IPS-11a (cell line): ENCODE results near the gene MTHFR.

Experiments used
- H3K4me3 ChIP-seq: one replicate; pipeline ENCODE4 v1.5.1; 2013; ENCODE audit warnings: low read depth, low read length, control low read depth

MTHFR gene

GRCh38 chr1:11799099-11799498, 6.7 kb downstream of the MTHFR start:
- no peak overlapping the region for H3K4me3 ChIP-seq

DNA sequence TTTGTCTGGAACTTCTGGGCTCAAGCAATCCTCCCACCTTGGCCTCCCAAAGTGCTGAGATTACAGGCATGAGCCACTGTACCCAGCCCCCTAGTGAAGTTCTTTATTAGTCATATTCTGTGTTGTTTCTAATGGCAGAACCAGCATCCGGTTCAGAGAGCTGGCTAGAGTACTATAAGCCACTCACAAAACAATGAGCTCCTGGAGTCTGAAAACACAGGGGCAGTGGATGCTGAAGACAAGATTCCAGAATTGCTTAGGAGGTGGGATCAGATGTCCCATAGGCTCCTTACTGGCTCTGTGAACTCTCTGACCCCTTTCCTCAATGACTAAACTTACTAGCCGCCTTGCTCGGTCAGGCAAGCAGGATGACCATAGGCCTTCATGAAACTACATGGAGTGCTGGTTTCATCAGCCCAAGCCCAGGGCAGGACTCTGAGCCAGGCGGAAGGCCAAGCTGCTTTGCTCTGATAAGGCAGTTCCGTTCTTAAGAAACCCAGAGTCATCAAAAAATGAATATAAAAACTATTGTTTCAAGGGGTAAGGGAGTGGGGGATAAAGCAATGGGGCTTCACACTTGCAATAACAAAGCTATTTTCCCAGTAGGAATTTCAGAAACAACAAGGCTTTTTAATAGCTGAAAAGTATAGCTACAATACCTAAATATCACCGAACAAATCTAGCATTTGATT, 8.1 kb downstream of the MTHFR start:
- no peak overlapping the region for H3K4me3 ChIP-seq

DNA sequence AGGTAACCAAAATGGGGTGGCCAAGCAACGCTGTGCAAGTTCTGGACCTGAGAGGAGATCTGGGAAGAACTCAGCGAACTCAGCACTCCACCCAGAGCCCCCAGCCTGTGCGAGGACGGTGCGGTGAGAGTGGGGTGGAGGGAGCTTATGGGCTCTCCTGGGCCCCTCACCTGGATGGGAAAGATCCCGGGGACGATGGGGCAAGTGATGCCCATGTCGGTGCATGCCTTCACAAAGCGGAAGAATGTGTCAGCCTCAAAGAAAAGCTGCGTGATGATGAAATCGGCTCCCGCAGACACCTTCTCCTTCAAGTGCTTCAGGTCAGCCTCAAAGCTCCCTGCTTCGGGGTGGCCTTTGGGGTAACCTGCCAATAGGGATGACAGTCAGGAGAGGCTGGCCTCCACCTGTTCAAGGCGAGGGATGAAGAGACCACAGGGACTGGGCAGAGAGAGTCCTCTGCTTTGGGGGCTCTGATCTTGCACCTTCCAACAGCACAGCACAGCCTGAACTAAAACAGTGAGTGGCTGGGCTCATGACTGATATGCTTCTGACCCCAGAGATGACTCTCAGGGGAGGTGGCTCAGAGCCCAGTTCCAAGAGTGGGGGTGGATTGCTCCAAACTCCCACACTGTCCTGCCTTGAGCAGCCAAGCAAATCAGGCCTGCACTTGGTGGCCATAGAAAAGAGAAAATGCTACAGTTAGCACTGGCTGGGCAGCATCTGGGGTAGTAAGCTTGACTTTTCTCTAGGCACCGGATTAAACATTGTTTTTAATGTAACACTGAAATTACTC, 9.5 kb downstream of the MTHFR start:
- no peak overlapping the region for H3K4me3 ChIP-seq

- no peak overlapping the region for H3K4me3 ChIP-seq
Measured at GRCh38 chr1:11795238-11795890, 10.4 kb downstream of the MTHFR start.

DNA sequence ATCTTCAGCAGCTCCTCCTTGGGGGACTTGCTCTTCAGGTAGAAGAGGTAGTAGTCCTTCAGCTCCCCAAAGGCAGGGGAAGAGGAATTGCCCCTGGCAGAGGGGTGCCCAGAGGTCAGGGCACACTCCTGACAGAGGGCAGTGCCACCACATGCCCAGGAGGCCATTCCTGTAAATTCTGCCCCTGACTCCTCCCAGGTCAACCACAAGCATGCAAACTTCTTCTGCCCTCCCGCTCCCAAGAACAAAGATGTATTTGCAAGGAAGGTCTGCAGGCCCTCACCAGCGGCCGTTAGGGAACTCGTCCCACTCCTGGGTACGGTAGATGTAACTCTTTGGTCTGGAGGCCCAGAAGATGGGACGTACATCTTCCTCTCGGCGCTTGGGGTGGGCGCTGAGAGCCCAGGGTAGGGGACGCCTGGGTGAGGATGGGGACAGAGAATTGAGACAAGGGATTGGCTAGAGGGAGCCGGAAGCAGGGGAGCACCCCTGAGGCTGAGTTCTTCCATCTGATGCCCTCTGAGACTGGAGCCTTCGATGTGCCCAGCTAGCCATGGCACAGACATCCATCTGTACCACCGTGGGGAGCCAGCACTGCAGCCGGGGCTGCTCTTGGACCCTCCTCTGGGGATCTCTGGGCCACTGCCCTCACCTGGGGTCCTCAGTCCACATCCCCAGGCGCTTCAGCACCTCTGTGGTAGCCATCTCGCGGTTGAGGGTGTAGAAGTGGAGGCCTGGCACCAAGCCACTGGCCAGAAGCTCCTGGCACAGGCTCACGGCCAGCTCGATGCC, 11.1 kb downstream of the MTHFR start:
- no peak overlapping the region for H3K4me3 ChIP-seq

- H3K4me3 ChIP-seq: no peak overlapping the region
Measured at GRCh38 chr1:11793819-11794218, 11.9 kb downstream of the MTHFR start.

- H3K4me3 ChIP-seq: no peak overlapping the region
Measured at GRCh38 chr1:11792106-11792505, 13.7 kb downstream of the MTHFR start.

DNA sequence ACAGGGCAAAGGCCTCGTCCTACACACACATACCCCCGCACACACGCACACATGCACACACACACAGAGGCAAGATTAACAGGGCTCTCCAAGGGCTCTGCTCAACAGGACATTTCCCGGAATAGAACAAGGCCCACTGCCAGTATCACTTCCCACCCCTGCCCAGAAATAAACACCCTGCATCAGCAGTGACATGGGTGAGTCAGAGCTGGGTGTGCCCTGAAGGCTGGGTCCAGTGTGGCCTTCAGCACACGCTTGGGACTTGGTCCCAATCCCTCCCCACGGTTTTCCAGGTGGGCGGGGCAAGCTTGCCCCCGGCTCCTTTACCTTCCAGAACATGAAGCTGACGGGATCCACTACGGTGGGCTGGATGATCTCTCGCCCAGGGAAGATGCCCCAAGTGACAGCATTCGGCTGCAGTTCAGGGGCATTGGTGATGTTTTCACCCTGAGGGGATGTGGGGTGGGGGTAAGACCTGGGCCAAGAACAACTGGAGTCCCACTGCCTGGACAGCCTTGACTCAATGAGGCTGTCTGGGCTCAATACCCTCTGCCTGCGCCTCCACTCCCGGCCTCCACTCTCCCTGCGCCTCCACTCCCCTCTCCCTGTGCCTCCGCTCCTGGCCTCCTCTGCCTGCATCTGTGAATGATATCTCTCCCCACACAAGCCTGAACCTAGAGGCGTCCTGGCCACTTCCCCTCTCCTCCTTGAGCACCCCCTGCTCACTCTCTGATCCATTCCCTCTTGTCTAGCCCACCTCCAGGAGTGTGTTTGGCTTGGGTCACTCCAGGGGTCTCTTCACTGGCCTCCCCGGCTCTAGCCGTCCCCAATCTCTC, 14.7 kb downstream of the MTHFR start:
- no peak overlapping the region for H3K4me3 ChIP-seq

DNA sequence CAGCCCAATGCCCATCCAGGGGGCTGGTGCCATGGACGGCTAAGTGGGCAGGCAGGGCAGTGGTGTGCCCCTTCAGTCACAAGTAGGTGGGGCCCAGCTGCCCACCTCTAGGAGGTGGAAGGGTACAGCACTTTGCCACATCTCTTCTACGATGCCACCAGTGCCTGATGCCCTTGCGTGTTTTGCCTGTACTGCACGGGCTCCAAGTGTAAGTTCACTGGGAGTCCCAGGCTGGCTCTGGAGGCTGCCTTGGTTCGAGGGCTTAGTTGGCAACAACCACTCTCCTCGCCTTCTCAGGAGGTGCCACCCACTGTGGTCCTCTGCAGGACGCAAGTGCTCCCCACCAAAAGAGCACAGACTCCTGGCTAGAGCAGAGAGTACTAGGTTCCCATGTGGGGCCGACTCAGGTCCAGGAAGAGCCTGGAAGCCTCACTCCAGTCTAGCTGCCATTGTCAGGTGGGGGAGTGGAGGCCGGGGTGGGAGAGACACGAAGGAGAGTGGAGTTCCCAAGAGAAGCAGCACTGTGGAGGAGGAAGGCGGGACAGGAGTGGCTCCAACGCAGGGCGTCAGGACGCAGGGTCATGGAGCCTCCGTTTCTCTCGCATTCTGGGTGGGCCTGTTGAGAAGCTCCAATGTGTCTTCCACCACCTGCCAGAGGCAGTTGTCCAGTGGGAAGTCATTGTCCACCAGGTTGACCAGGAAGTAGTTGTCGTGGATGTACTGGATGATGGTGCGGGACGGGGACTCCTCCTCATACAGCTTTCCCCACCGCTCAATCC, 15.5 kb downstream of the MTHFR start:
- H3K4me3 ChIP-seq: no peak overlapping the region

GRCh38 chr1:11789126-11790067, 16.4 kb downstream of the MTHFR start:
- no peak overlapping the region for H3K4me3 ChIP-seq

DNA sequence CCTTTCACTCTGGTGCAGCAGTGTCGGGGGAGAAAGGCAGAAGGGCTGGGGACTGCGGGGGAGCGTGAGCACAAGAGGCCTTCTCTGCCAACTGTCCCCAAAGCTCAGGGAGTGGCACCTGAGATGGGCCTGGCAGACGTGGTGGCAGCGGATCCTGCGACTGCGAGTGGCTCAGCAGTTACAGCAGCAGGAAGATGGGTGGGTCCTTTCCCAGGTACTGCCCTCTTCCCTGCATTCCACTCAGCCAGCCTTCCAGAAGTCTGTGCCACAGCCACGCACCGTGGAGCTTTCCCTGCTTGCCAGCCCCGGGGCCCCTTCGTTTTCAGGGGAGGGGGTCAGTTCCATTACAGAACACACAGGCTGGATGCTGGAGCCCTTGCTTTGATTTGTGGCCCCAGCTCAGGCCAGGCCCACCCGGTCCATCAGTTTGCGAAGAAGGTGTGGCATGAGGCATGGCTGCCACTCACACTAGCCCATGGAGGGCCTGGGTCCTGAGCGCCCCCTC, 17.2 kb downstream of the MTHFR start:
- H3K4me3 ChIP-seq: no peak overlapping the region

DNA sequence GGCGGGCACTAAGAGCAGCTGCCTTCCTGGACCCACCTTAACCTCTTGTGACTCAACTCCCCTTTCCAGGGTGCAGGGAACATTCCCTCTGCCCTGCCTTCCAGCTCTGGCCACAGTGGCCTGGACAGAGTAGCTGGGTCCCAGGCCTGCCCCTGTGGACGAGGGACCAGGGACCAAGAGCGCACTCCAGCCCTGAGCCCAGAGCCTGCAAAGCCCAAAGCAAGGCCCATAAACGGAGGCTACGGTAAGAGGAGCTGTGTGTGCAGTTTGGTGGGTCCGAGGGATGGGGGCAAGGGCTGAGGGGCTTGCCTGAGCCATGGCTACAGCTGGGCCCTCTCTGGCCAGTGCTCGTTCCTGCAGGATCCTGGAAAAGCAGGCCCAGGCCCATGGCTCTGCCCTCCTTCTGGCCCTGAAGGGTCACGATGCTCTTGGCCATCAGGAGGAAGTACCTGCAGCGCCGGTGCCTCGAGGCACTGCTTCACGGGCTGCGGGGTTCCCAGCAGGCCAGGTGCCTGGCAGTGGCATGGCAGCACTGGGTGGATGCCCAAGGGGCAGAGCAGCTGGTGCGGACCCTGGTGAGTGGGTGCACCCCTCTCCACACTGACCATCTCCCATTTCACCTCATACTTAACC, 17.8 kb downstream of the MTHFR start:
- no peak overlapping the region for H3K4me3 ChIP-seq

DNA sequence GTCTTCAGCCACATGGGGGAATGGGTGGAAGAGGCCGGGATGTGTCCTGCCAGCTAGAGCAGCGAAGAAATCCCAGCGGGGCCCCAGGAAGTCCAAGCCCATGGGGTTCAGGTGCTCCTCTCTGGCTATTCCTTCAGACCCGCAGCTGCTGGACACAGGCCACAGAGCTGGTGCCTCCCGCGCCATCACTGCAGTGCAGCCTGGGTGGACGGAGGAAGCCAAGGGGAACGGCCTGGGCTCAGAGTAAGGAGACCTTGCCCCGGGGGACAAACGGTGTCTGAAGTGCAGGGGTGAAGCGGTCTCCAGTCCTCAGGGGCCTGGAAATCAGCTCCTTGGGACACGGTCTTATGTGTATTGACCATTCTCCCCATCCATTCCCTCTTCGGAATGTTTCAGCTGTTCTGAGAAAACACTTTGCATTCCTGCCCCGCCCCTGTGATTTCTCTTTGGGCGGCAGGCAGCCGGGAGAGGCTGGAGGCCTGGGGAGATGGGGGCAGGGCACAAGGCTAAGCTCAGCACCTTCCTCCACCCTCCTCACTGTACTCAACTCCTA, 18.4 kb downstream of the MTHFR start:
- no peak overlapping the region for H3K4me3 ChIP-seq

- no peak overlapping the region for H3K4me3 ChIP-seq
Measured at GRCh38 chr1:11786168-11786567, 19.6 kb downstream of the MTHFR start.

DNA sequence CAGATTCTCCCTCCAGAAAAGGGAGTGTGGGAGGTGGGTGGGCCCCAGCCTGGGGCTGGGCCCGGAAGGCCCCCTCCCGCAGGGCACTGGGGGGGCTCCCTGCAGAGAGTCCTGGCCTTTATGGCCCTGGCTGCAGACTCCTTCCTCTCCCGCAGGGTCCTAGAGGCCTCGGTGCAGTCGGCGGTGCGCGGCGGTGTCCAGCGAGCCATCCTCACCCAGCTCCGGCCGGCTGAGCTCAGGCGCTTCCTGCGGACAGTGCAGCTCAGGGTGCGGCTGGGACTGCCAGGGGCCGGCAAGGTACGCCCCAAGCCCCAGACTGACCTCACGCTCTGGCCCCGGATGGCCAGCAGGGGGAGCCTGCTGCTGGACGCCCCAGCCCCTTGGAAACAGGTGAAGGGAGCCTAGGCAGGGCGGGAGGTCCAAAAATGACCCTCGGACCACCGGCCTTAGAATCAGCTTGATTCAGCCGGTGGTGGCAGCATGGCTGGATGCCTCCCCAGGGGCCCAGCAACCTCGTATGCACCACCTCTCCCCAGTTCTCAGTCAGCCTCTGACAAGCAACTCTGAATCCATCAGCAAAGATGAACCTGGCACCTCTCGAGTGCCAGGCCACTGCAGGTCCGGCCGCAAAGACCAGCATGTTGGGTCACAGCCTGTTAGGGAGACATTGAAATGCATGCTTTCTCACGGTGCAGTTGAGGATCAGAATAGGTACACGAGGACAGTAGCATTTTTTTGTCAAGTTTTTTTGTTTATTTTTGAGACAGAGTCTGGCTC, 20.6 kb downstream of the MTHFR start:
- H3K4me3 ChIP-seq: no peak overlapping the region

DNA sequence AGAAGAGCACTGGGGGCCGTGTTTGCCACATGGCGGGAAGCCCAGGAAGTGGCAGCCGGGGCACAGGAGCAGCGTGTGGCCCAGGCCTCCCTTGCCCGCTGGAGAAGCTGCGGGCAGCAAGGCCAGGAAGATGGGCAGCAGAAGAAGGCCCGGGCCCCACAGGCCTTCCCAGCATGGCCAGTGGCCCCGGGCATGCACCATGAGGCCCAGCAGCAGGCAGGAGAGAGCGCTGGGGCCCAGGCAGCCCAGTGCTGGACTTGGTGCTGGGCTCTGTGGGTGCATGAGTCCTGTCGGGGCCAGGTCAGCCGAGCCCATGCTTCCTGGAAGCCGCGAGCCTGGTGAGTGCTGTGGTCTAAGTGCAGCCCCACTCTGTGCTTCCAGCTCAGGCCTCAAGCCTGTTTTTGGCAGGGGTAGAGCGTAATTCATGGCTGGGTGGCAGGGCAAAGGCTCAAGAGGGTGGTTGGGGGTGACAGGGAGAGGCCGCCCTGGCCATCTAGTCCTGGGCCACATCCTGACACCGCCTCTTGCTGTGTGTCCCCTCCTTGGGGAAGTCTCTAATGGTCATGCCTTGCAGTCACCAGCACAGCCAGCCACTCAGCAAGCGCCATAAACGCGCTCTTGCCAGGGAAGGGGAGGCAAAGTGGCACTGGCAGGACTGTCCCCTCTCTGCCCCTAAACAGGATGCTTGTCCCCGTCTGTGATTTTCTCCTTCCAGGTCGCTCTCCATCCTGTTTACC, 21.3 kb downstream of the MTHFR start:
- H3K4me3 ChIP-seq: no peak overlapping the region
